Dermis microvascular lymphatic vessel endothelial cell (primary cell): ENCODE data around the gene FAM47E. TPM values are rescaled to one million over a fixed set of nuclear protein-coding genes. Genes with fewer than 3 reads are reported as not detected.

ENCODE experiments used
- total RNA-seq: library from RNA; depleted of rRNA; stranded (reverse); fragments of >200 nt; gene quantifications from 2 replicates; pipeline ENCODE4 v1.2.1, GENCODE V29; 2014

Gene FAM47E
- total RNA-seq, 1 donor from 2014 or later, result 0.26 TPM

Other genes with a start within 250 kb of the FAM47E start
- gene CXCL9, start 244.2 kb upstream of the FAM47E start, total RNA-seq, result not detected in 2 replicates
- 0.13 and 0.25 TPM in 2 replicates for gene CXCL10, start 228.2 kb upstream of the FAM47E start, total RNA-seq
- gene CXCL11, start 215.7 kb upstream of the FAM47E start, total RNA-seq, result 0.26 and 0.51 TPM in 2 replicates
- gene ART3, start 177.0 kb upstream of the FAM47E start, total RNA-seq, result not detected in 2 replicates
- gene NUP54, start 103.3 kb upstream of the FAM47E start, total RNA-seq, result 43.4 and 51.9 TPM in 2 replicates
- 156 and 183 TPM in 2 replicates for gene SCARB2, start 37.9 kb upstream of the FAM47E start, total RNA-seq
- gene STBD1, start 55.0 kb downstream of the FAM47E start, total RNA-seq, result 0.89 and 1.9 TPM in 2 replicates
- not detected in 2 replicates for gene CCDC158, start 169.4 kb downstream of the FAM47E start, total RNA-seq
- gene SHROOM3, start 183.5 kb downstream of the FAM47E start, total RNA-seq, result 0.13 TPM in 2 replicates